ENCODE data around the gene HDLBP.

DNA sequence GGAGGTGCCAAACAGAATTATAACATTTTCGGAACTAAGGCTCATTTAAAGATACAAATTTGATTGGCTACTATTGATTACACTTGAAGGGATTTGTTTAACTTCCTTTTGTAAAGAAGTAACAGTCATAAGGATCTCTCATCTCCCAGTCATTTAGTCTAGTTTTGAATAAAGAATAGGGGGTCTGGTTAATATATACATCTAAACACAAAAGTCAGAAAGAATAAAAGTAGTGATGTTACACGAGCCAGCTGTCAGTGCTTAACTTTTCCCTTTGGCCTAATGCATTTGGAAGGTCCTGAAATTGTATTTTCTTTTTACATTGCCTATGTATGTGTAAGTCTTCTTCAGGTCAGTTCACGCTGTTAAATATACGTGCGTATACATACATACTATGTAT lies 8.3 kb upstream of the HDLBP start:
- TF ChIP-seq, protein P1, sequence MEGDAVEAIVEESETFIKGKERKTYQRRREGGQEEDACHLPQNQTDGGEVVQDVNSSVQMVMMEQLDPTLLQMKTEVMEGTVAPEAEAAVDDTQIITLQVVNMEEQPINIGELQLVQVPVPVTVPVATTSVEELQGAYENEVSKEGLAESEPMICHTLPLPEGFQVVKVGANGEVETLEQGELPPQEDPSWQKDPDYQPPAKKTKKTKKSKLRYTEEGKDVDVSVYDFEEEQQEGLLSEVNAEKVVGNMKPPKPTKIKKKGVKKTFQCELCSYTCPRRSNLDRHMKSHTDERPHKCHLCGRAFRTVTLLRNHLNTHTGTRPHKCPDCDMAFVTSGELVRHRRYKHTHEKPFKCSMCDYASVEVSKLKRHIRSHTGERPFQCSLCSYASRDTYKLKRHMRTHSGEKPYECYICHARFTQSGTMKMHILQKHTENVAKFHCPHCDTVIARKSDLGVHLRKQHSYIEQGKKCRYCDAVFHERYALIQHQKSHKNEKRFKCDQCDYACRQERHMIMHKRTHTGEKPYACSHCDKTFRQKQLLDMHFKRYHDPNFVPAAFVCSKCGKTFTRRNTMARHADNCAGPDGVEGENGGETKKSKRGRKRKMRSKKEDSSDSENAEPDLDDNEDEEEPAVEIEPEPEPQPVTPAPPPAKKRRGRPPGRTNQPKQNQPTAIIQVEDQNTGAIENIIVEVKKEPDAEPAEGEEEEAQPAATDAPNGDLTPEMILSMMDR (conservative IDR thresholded peaks at IDR 0.05) = no peak
- TF ChIP-seq EZH2 (IDR thresholded peaks at IDR 0.05; ENCODE audit: low read depth) = no peak

Data from PC-9 (cell line).